Lower leg skin (tissue), 4 donors: ENCODE results near the gene FRRS1. TPM values are rescaled to one million over a fixed set of nuclear protein-coding genes. Genes with fewer than 3 reads are reported as not detected.

Experiments used
- DNase-seq, 2 donors: peaks; one replicate each; pipeline ENCODE4 v3.0.0-alpha.2; 2019; ENCODE audit warnings: low spot score in 2 of 2
- H3K4me3 ChIP-seq: fragments of 200-600 bp; sonication (generic); 2 replicates; pipeline ENCODE4 v1.5.1; 2017; ENCODE audit warnings: mild to moderate bottlenecking, low read depth; ENCODE audit not compliant: poor library complexity, severe bottlenecking
- POLR2A ChIP-seq, 2 donors: fragments of 450-650 bp; IDR thresholded peaks; one replicate each; pipeline ENCODE4 v1.6.1; 2016 to 2017; ENCODE audit warnings: antibody characterized with exemption in 2 of 2, mild to moderate bottlenecking in 1 of 2, moderate library complexity in 1 of 2
- WGBS, 2 donors: methylation state at CpG; one replicate each; pipeline ENCODE4 v1.1.5; 2018; 5-methylcytosine and 5-hydroxymethylcytosine counted together
- intact Hi-C: fragments of 100-400 bp; cut with DNase I; formaldehyde crosslinking; loops from one replicate; pipeline ENCODE4 v1.15.0; 2023; ENCODE audit warnings: low total_unique reads
- total RNA-seq, 4 donors: library from RNA; depleted of rRNA; stranded (reverse); fragments of >200 nt; gene quantifications; one replicate each; pipeline ENCODE4 v1.1.0, GENCODE V29; 2016
- TF ChIP-seq, protein P1 (sequence below), 3 donors: fragments of 450-650 bp; IDR thresholded peaks; one replicate each; pipeline ENCODE4 v1.5.1; 2016; ENCODE audit warnings: antibody characterized with exemption in 3 of 3, mild to moderate bottlenecking in 3 of 3, moderate library complexity in 2 of 3

FRRS1 gene
- total RNA-seq, 4 donors from 2014 or later, result 25.0 to 37.1 (median 28.2) TPM

GRCh38 chr1:99735852-99736251 lies 30.6 kb downstream of the FRRS1 start:
- TF ChIP-seq, protein P1, sequence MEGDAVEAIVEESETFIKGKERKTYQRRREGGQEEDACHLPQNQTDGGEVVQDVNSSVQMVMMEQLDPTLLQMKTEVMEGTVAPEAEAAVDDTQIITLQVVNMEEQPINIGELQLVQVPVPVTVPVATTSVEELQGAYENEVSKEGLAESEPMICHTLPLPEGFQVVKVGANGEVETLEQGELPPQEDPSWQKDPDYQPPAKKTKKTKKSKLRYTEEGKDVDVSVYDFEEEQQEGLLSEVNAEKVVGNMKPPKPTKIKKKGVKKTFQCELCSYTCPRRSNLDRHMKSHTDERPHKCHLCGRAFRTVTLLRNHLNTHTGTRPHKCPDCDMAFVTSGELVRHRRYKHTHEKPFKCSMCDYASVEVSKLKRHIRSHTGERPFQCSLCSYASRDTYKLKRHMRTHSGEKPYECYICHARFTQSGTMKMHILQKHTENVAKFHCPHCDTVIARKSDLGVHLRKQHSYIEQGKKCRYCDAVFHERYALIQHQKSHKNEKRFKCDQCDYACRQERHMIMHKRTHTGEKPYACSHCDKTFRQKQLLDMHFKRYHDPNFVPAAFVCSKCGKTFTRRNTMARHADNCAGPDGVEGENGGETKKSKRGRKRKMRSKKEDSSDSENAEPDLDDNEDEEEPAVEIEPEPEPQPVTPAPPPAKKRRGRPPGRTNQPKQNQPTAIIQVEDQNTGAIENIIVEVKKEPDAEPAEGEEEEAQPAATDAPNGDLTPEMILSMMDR (IDR thresholded peaks at IDR 0.05), result no peak
- no peak for TF ChIP-seq POLR2A (IDR thresholded peaks at IDR 0.05)
- H3K4me3 ChIP-seq, result no peak overlapping the region
- no peak for DNase-seq
- intact Hi-C loops, result no loop called here
- WGBS, 2 donors, result 74 to 94% methylated on average over 2 of the region's 2 CpGs

DNA sequence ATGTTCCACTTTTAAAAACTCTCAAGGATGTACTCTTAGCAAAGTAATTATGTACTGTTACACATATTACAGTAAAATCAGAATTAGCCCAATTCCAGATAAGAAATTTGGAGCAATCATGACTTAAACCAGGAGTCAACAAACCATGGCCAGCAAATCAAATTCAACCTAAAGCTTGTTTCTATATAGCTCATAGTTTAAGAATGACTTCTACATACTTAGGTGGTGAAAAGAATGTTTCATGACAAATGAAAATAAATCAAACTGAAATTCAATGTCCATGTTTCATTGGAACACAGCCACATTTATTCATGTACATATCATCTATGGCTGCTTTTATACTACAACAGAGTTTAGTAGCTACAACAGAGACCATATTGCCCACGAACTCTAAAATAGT lies 35.1 kb downstream of the FRRS1 start:
- intact Hi-C loops, result no loop called here
- no peak for TF ChIP-seq POLR2A (IDR thresholded peaks at IDR 0.05)
- TF ChIP-seq, protein P1 (IDR thresholded peaks at IDR 0.05), result no peak
- no peak for DNase-seq
- WGBS, 2 donors, result 93% methylated on average over 1 of the region's 1 CpG
- no peak overlapping the region for H3K4me3 ChIP-seq

DNA sequence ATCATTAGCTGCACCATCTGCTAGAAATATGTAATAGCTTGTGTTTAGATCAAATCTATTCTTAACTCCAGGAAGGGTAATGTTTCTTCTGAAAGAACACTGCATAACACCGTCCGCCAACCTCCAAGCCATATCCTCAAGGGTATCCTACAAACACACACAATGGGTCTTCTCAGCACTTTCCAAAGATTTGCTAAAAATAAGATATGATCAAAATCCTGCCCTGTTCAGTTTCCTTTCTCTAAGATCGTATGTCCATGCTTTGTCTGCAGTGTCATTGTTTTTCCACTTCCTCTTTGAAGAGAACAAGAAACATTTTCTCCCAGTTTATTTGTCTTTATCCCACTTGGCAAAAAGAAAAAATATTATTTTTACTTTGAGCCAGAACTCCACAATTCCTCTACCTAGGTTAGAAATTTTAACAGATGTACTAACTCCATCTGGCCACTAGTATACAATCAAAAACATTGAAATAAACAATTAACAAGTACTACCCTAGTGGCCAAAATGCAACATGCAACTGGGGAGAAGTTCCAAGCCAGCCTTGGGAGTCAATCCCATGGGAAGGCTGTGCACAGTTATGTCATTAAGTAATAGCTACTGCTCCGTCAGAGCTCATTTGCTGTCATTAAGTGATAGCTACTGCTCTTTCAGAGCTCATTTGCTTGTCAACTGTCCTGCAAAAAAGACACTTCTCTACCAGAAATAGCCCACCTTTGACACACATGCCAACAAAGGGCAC lies 37.8 kb downstream of the FRRS1 start:
- no peak overlapping the region for H3K4me3 ChIP-seq
- DNase-seq, result no peak
- WGBS, 2 donors, result 69 to 79% methylated on average over 4 of the region's 4 CpGs
- intact Hi-C loops, result no loop called here
- TF ChIP-seq, protein P1 (IDR thresholded peaks at IDR 0.05), result no peak

- intact Hi-C loops, result no loop called here
- 80 to 85% methylated on average over 4 of the region's 4 CpGs for WGBS, 2 donors
- no peak for DNase-seq
- H3K4me3 ChIP-seq, result no peak overlapping the region
- TF ChIP-seq POLR2A (IDR thresholded peaks at IDR 0.05), result no peak
- TF ChIP-seq, protein P1 (IDR thresholded peaks at IDR 0.05), result no peak
Observed at GRCh38 chr1:99727575-99728185, 38.8 kb downstream of the FRRS1 start.

DNA sequence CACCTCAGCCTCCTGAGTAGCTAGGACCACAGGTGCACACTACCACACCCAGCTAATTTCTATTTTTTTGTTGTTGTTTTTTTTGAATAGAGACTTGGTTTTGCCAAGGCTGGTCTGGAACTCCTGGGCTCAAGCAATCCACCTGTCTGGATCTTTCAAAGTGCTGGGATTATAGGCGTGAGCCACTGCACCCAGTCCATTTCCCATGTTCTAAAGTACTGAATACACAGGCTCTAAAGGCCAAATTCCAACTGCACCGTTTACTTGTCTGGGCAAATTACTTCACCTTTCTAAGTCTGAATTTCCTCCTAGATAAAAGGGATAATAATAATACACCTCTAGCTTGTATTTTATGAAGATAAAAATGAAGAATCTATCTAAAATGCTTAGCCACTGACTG lies 39.6 kb downstream of the FRRS1 start:
- 82 to 84% methylated on average over 2 of the region's 2 CpGs for WGBS, 2 donors
- intact Hi-C loops, result no loop called here
- no peak overlapping the region for H3K4me3 ChIP-seq
- DNase-seq, result no peak
- TF ChIP-seq, protein P1 (IDR thresholded peaks at IDR 0.05), result no peak
- no peak for TF ChIP-seq POLR2A (IDR thresholded peaks at IDR 0.05)
